ENCODE measurements around the gene SPATA32.

DNA sequence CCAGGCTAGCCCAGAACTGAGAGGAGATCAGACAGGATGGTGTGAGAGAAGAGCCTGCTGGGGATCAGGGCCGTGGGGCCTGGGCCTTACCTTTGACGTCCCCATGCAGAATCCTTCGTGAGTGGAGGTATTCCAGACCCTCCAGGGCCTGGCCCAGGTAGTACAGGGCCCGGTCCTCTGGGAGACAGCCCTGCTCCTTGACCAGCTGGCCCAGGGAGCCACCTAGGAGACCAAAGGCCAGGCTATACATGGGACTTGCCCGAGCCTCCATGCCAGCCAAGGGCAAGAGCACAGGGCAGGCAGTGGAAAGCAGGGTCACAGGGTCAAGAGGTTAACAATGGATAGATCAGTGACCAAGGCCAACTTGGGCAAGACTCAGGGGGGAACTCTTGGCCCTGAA is 12.1 kb upstream of the SPATA32 start:
- TF ChIP-seq CTCF (IDR thresholded peaks at IDR 0.05) (no peak), EZH2 (IDR thresholded peaks at IDR 0.05) (no peak)
